ENCODE data around the gene PRR16. TPM values are rescaled to one million over a fixed set of nuclear protein-coding genes. Genes with fewer than 3 reads are reported as not detected.

Gene PRR16
- total and polyA plus RNA-seq, 2 of the 13 experiments (the other 11 are each of a cell fraction or from before 2014, with no cell fraction given): not detected

- TF ChIP-seq AHDC1 (CRISPR knock-in tag; IDR thresholded peaks at IDR 0.05; ENCODE audit: borderline replicate concordance): no peak
- TF ChIP-seq FOSL1 (CRISPR knock-in tag; IDR thresholded peaks at IDR 0.05; ENCODE audit: borderline replicate concordance): no peak
- no peak for TF ChIP-seq ZNF556 (CRISPR knock-in tag; IDR thresholded peaks at IDR 0.05; ENCODE audit: borderline replicate concordance)
- no peak for TF ChIP-seq ONECUT2 (CRISPR knock-in tag; IDR thresholded peaks at IDR 0.05)
- no peak for TF ChIP-seq GTF2F1 (IDR thresholded peaks at IDR 0.05; ENCODE audit: low read length)
- no peak for TF ChIP-seq ZMYM2 (CRISPR knock-in tag; IDR thresholded peaks at IDR 0.05)
- no peak for TF ChIP-seq MTERF4 (CRISPR knock-in tag; IDR thresholded peaks at IDR 0.05)
- TF ChIP-seq FLYWCH1 (CRISPR knock-in tag; IDR thresholded peaks at IDR 0.05): no peak
- TF ChIP-seq DNMT3B (CRISPR knock-in tag; conservative IDR thresholded peaks at IDR 0.05): no peak
- no peak for TF ChIP-seq SRY (CRISPR knock-in tag; IDR thresholded peaks at IDR 0.05)
Observed at GRCh38 chr5:120683580-120683979, 219.5 kb downstream of the PRR16 start (continued).
